ENCODE data around the gene MYO10. TPM values are rescaled to one million over a fixed set of nuclear protein-coding genes. Genes with fewer than 3 reads are reported as not detected.

The MYO10 gene
- total RNA-seq, 4 donors from 2014 or later, result 30.6 to 55.9 (median 38.2) TPM

DNA sequence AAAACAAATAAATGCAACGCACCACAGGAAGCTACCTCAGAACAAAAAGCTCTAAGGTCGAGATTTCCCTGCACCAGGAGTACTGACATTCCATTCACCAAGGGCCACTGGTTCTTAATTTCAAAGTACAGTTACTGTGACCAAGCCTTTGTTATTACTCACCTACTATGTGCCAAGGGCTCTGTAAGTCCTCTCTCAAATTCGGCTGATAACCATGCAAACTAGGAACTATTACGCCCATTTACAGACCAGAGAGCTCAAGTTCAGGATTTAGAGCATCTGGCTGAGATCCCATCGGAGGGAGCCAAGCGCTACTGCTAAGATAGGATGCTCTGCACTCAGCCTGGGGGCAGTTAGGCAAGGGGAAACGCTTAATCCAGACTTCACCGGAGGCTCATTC lies 5.6 kb downstream of the MYO10 start:
- H3K4me1 ChIP-seq, result peaks cover 0 to 16% (median 2%) of the 10 kb centered on the region in 4 donors
- TF ChIP-seq EP300 (IDR thresholded peaks at IDR 0.05) (no peak), CTCF (IDR thresholded peaks at IDR 0.05) (no peak), POLR2A (IDR thresholded peaks at IDR 0.05) (no peak)
- DNase-seq (ENCODE audit: low spot score in 2 of 2), result no peak
- WGBS, 2 donors, result 80 to 87% methylated on average over 8 of the region's 8 CpGs
- H3K9me3 ChIP-seq, result no peaks in the 10 kb centered on the region
- no peak overlapping the region for H3K27ac ChIP-seq
- H3K27me3 ChIP-seq, result no peaks in the 10 kb centered on the region
- H3K36me3 ChIP-seq, result no peaks in the 10 kb centered on the region
- H3K4me3 ChIP-seq, result no peak overlapping the region

DNA sequence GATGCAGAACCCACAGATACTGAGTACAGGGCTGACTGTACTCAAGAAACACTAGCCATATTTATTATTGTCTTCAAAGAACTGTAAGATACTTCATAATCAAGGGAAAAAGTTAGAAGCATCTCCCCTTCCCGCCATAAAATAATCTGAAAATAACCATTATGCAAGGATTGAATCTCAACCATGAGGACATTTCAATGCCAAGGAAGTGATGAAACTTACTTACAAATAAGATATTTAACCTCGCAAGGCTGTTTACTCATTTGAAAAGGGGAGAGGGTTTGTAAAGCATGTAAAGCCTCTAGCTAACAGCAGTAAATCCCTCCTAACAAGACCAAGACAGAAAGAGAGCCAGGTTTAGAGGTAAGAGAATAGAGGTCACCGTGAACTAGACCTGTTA lies 6.3 kb downstream of the MYO10 start:
- H3K4me3 ChIP-seq, result no peak overlapping the region
- WGBS, 2 donors, result 86 to 90% methylated on average over 3 of the region's 3 CpGs
- no peak overlapping the region for H3K27ac ChIP-seq
- no peak for TF ChIP-seq EP300 (IDR thresholded peaks at IDR 0.05)
- no peak for TF ChIP-seq POLR2A (IDR thresholded peaks at IDR 0.05)
- TF ChIP-seq CTCF (IDR thresholded peaks at IDR 0.05), result no peak
- H3K9me3 ChIP-seq, result no peaks in the 10 kb centered on the region
- no peaks in the 10 kb centered on the region for H3K36me3 ChIP-seq
- peaks cover 0 to 9% (median under 1%) of the 10 kb centered on the region in 4 donors for H3K4me1 ChIP-seq
- no peak for DNase-seq (ENCODE audit: low spot score in 2 of 2)
- no peaks in the 10 kb centered on the region for H3K27me3 ChIP-seq

GRCh38 chr5:16929347-16929746 lies 6.7 kb downstream of the MYO10 start:
- Histone ChIP-seq H3K27ac (no peak overlapping the region), H3K4me1 (peaks cover 0 to 5% (median 0%) of the 10 kb centered on the region in 4 donors), H3K9me3 (no peaks in the 10 kb centered on the region), H3K36me3 (no peaks in the 10 kb centered on the region), H3K4me3 (no peak overlapping the region), H3K27me3 (no peaks in the 10 kb centered on the region)
- WGBS, 2 donors, result 87 to 98% methylated on average over 2 of the region's 2 CpGs
- no peak for TF ChIP-seq CTCF (IDR thresholded peaks at IDR 0.05)
- TF ChIP-seq EP300 (IDR thresholded peaks at IDR 0.05), result no peak
- no peak for TF ChIP-seq POLR2A (IDR thresholded peaks at IDR 0.05)
- DNase-seq (ENCODE audit: low spot score in 2 of 2), result no peak

DNA sequence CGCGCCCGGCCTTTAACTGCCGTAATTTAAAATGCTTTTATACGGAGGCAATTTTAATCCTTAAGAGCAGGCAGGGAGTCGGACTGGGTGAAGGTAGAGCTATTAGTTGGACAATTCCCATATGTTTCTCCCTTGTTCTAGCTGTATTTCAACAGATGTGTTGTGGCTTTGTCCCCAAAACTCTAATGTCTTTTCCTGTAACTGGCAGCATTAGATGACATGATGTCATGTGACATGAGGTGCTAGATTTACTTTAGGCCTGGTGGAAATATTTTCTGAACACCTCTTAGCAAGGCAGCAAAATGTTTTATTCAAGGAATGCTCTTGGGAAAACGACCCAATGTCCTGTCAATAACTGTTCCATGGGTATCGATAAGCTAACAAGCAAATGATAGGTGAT lies 8.5 kb downstream of the MYO10 start:
- WGBS, 2 donors, result 89 to 94% methylated on average over 8 of the region's 8 CpGs
- no peaks in the 10 kb centered on the region for H3K9me3 ChIP-seq

DNA sequence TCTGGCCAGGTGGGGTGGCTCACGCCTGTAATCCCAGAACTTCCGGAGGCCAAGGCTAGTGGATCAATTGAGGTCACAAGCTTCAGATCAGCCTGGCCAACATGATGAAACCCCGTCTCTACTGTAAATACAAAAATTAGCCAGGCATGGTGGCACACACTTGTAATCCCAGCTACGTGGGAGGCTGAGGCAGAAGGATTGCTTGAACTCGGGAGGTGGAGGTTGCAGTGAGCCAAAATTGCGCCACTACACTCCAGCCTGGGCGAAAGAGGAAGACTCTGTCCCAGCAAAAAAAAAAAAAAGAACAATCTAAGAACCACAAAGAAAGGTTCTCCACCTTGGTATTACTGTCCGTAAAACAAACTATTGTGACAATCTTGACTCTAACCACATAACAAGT lies 9.7 kb downstream of the MYO10 start:
- H3K9me3 ChIP-seq, result no peaks in the 10 kb centered on the region
- H3K36me3 ChIP-seq, result no peaks in the 10 kb centered on the region
- TF ChIP-seq POLR2A (IDR thresholded peaks at IDR 0.05) (no peak), EP300 (IDR thresholded peaks at IDR 0.05) (no peak), CTCF (IDR thresholded peaks at IDR 0.05) (no peak)
- DNase-seq (ENCODE audit: low spot score in 2 of 2), result no peak
- H3K27ac ChIP-seq, result no peak overlapping the region
- no peaks in the 10 kb centered on the region for H3K4me1 ChIP-seq
- no peak overlapping the region for H3K4me3 ChIP-seq
- H3K27me3 ChIP-seq, result no peaks in the 10 kb centered on the region
- WGBS, 2 donors, result 91 to 93% methylated on average over 8 of the region's 8 CpGs

More for the DNA sequence above, 8.5 kb downstream of the MYO10 start:
- no peak for TF ChIP-seq CTCF (IDR thresholded peaks at IDR 0.05)
- TF ChIP-seq POLR2A (IDR thresholded peaks at IDR 0.05), result no peak
- no peak for TF ChIP-seq EP300 (IDR thresholded peaks at IDR 0.05)
- H3K27ac ChIP-seq, result no peak overlapping the region
- DNase-seq (ENCODE audit: low spot score in 2 of 2), result no peak
- no peaks in the 10 kb centered on the region for H3K4me1 ChIP-seq
- no peaks in the 10 kb centered on the region for H3K27me3 ChIP-seq
- no peaks in the 10 kb centered on the region for H3K36me3 ChIP-seq
- H3K4me3 ChIP-seq, result no peak overlapping the region

Data from tibial nerve (tissue), 4 donors.